GM19328 (cell line): ENCODE results near the gene TREML2.

Experiments used
- ATAC-seq: cut with Tn5 transposase; IDR thresholded peaks from one replicate; pipeline ENCODE4 v1.9.1; 2021; ENCODE audit warnings: mild to moderate bottlenecking, moderate library complexity; ENCODE audit not compliant: unreplicated experiment

Gene TREML2

DNA sequence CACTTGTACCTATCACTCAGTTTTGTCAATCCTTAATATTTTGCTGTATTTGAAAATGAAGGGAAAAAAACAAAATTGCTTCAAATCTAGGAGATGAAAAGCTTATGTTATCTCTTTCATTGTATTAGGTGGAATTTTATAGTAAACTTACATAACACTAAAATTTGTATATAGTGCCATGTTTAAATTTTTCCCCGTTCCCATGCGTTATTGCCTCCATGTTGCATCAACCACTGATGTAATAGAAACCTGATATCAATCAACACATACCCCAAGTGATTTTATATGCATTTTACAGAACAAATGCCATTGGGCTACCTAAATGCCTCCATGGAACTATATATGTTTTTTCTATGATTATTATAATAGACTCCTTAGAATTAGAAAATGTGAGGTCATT, 23.3 kb downstream of the TREML2 start:
- no peak for ATAC-seq

DNA sequence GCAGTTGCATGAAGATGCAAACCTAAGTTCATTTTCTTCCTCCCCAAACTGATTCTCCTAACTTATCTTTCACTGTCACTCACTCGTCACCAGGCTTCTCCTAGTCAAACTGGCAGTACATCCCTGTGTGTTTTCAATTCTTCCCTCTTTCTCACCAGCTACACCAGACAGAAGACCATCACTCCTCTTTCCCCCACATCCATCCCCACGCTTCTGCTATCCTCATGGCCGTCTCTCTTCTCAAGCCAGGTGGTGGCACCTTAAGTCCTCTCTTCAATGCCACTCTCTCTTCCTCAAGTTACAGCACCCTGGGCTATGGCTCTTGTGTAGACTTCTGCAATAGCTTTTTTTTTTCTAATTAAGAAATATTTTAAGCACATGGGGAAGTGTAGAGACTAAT, 23.7 kb downstream of the TREML2 start:
- ATAC-seq = no peak

DNA sequence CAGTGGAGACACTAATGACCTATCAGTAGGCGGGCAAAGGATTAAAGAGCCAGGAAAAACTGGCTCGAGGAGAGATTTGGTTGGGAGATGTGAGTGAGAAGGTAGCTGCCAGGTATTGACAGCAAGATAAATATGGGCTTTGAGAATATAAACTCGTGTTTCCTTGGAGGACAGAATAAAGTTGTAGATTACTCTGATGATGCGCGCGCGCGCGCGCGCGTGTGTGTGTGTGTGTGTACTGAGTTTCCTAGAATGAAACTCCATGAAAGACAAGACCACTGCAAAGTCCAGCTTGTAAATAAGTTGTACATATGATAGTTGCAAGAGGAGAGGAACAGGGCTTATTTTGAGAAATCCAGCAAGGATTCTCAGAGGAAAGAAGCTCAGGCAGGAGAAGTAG, 24.8 kb downstream of the TREML2 start:
- no peak for ATAC-seq

DNA sequence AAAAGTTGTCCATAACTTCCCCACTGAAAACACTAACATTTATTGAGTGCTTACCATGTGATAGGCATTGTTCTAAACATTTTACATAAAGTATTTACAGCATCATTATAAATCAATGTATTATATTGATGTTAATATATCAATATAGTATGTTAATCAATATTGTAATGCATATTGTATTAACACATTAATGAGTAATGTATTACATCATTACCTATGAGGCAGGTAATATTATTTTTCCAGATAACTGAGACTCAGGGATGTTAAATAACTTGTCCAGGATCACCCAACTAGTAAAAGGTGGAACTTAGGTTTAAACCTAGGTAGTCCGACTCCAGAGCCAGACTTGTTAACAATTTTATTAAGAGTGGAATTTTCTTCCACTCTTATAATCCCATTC, 25.9 kb downstream of the TREML2 start:
- no peak for ATAC-seq

DNA sequence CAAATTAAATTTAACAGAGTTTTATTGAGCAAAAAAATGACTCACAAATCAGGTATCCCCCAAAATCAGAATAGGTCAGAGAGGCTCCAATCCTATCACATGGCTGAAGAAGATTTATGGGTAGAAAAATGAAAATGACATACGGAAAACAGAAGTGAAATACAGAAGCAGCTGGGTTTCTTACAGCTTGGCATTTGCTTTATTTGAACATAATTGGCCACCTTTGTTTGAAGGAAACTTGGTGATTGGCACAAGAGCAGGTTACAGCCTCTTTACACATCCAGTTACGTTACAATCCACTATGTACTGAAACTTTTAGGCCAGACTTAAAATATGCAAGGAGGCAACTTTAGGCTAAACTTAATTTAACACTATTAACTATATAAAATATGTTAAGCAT, 26.3 kb downstream of the TREML2 start:
- ATAC-seq = no peak

DNA sequence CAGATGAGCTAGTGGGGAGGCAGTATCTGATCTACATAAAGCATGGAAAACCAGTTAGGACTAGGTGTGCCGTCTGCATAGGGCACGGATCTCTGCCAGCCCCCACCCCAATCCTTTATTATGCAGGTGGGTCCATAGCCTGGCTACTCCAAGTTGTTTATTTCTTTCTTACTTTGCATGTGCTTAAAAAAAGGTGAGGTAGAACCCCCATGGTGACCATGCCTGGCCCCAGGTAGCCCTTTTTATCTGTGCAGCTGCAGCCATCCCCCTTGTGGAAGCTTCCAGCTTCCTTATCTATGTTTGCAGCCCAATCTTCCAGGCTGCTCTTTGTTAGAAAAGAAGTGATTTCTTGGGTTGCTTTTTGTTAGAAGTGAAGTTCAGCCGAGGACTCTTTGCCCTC, 29.0 kb downstream of the TREML2 start:
- ATAC-seq = no peak

DNA sequence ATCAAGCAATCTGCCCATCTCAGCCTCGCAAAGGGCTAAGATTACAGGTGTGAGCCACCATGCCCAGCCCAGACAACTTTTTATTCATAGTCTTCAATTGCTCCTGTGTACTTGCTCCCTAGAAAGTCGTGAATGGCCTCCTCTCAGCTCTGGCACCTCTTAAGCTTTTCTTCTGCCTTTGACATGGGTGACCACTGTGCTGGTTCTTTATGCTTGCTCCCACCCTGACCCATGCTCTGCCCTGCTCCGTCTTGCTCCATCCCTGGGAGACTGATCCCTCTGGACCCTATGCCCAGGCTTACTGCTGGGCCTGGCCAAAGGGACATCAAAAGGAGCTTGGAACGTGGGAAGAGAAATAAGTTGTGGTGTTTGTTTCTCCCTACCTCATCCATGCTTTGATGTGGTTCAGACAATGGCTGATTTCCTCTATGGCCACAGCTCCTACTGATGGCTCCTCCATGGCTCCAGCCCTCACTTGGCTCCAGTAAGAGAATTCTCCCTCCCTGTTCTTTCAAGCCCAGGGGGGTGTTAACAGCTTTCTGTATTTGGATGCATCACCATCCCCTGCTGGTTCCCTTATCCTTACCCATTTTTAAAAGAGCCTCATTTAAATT, 30.3 kb downstream of the TREML2 start:
- no peak for ATAC-seq

DNA sequence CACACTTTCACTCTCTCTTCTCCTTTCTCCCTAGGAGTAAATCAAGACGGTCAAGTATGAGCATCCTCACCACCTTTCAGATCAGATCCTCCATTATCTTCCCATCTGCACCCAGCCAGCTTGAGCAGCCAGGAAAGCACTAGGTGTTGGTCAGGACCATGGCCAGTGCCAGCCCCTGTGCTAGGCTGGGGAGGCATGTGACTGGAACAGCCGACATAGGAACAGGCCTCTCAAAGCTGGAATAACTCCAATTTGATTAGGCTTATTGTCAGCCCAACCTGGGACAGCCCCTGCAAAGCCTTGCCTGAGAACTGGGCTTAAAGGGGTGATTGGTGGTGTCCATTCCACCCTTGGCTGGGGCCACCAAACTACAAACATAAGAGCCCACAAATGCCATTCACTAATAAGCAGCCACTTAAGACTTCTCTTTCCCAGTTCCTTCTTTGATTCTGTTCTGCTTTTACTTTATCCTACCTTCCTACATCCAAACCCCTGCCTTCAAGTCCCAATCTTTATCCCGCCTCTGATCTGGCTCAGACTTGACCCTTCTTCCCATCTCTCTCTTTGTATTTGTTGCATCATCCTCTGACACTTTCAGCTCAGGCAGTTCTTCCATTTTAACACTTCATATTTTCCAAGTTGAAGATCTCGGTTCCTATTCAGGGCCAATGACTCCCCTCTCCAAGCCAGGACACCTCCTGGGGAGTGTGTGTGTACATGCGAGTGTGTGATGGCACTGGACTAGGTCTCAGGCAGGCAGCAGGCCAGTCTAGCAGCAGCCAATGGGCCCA, 33.6 kb downstream of the TREML2 start:
- ATAC-seq = no peak

DNA sequence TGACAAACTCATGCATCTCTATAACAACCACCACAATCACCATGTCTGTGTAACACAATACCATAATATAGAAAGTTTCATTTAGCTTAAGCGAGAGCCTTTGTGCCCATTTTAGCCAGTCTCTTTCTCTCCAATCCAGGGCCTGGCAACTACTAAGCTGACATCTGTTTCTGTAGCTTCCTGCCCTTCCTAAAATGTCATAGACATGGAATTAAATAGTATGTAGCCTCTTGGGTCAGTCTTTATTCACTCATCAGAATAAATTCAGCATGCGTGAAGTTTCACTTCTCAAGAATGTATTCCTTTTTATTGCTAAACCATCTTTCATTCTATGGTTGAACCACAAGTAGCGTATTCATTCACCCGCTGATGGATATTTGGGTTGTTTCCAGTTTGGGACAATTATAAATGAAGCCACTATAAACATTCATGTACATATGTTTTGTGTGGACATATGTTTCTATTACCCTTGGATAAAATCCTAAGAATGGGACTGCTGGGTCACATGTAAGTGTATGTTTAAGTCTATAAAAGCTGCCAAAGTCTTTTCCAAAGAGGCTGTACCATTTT, 36.3 kb downstream of the TREML2 start:
- ATAC-seq = no peak

DNA sequence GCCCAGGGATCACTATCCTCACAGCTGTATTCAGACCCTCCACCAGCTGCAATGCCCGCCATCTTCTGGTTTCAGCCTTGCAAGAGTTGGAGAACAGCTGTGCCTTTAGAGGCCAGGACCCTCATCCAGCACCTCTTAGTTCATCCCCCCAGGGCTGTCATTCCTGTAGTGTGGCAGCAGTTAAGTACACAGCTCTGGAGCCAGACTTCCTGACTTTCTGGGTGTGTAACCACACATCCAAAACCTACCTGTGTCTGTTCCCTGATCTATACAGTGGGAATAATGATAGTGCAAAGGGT, 37.6 kb downstream of the TREML2 start:
- ATAC-seq = no peak

DNA sequence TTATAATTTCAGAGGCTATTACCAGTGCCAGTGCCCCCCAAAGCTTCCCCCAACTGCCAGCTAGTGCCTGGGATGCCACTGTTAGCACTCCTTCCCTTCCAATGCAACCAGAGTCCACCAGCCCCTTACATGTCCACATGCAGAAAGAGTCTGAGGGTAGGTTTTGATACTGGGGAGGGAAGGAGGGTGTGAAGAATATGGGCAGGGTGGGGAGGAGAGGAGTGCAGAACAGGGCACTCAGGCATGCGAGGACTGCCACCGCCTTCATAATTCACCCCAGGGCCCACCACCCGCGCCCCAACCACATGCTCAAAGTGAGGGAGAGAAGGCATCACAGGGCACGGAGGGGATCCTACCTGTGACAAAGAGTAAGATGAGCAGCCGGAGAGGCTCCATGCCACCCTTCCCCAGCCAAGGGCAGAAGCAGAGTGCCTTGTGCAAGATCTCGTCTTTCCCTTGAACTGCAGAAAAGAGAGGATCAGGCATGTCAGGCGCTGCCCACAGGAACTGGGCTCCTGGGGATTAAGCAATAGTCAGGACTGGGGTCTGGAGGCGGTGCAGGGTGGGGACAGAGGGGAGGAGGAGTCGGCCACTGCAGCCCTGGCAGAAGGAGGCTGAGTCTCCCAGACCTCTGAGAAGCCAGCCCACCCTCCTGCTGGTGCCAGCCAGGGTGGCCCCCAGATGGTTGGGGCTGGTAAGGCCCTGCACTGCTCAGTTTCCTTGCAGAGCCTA, 38.1 kb downstream of the TREML2 start, which contains the start of gene TREM2:
TREM2 (minus strand) TSS at position 430 of the 732 bp plus-strand sequence; CDS start at position 396, 34 bp downstream.
- no peak for ATAC-seq

DNA sequence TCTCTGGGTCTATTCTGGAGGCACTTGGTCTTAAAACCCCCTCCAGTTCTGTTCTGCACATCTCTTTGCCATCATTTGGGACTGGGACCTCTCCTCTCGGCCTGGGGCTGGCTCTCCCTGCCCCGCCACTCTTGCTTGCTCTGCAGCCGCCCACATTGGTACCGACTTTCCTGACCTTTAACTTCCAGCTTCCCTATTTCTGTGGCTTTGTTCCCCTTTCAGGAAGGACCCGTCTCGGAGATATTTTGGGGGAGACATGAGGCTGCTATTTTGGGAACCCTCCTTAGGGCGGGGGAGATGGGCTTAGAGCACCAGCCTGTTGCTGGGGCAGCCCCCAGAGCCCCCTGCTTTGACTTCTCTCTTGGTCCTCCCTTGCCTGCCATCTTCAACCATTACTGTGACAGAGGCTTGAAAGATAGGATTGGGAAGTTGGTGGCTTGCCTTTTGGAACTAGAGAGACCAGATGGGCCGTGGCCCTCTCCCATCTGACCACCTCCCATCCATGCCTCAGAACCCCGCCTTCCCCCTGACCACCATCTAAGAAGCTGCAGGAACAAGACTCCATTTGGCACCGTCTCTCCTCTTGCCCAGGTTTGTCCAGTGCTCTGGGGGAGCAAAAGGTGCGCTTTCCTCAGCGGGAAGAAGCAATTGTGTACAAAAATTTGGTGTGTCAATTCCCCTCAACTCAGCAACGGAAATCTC, 38.9 kb downstream of the TREML2 start:
- no peak for ATAC-seq

DNA sequence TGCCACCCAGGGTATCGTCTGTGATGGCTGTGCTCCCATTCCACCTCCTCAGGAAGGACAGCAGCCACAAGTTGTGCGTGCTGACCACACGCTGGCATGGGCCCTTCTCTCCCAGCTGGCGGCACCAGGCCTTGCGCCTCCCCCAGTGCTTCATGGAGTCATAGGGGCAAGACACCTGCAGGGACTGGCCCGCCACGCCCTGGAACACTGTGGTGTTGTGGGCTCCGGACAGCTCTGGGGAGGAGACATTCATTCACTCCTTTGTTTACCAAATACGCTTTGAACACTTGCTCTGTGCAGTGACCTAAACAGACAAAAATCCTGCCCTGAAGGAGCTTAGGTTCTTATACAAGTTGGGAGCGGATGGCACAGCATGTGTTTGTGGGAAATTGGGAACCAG, 39.6 kb downstream of the TREML2 start:
- ATAC-seq = no peak

DNA sequence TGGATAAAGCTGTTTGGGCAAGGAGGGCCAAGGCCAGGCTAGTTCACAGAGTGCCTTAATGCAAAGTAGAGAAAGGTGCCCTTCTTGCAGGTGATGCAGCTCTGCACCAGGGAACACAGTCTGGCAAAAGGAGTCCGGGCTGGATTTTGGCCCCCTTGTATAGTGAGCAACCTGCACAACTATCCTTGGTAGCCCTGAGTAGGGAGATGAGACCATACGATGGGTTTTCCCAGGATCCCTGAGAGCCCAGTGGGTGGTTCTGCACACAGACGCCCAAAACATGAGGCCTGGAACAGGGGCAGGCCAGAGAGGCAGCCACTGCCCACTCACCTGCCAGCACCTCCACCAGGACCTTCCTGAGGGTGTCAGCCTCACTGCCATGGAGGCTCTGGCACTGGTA, 40.0 kb downstream of the TREML2 start:
- ATAC-seq = no peak

DNA sequence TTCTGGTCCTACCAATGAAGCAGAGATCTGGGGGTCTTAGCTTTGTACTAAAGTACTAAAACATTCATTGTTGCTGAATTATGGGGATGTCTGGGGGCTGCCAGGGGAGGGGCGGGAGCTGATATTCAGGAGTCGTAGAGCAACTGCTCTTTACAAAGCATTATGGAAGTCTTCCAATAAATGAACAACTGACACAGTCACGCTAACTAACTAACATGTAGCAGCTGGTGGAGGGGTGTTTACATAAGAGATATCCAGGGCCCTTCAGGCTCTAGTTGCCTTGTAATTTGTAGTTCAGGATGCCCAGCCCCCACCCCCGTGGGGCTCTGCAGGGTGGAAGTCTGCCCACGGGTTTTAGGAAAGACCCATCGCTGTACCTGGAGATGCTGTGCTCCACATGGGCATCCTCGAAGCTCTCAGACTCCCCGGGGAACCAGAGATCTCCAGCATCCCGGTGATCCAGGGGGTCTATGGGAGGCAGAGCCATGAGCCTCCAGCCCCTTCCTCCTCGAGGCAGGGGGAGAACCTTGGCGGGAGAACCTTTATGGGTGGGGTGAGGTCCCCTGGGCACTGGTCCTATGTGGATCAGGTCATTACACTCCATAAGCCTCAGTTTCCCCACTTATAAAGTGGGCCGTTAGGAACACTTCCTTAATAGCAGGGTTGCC, 41.4 kb downstream of the TREML2 start:
- ATAC-seq = no peak

DNA sequence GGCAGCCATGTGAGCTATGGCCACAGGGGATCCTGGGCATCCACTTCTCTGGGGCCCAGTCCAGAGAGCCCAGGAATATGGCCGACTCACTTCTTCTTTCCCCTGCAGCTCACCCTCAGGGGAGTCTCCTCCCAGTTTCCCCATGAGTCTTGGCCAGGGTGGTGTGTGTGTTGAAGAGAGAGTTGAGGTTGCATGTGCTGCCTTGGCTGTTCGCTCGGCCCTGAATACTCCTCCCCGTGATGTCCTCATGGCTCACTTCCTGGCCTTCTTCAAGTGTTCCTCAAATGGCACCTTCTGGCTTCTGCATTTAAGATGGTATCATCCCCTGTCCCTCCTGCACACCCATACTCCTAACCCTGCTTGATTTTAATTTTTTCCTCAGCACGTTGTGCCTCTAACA, 43.6 kb downstream of the TREML2 start:
- ATAC-seq = no peak

DNA sequence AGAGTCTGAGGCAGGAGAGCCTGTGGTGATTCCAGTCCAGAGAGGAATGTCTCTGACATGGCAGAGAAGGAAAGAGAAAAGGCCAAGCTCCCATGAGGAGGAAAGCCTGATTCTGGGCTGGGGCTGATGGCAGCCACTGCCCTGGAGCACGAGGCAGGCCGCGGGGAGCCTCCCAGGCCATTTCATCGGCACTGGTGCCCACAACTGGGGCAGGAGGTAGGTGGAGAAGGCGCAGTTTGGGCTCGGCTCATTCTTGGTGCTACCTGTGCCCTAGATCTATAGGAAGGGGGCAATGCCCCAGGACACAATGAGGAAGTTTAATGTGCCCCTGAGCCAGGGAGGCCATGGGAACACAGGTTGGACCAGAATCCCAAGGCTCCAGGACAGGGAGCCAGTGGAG, 44.2 kb downstream of the TREML2 start:
- no peak for ATAC-seq

DNA sequence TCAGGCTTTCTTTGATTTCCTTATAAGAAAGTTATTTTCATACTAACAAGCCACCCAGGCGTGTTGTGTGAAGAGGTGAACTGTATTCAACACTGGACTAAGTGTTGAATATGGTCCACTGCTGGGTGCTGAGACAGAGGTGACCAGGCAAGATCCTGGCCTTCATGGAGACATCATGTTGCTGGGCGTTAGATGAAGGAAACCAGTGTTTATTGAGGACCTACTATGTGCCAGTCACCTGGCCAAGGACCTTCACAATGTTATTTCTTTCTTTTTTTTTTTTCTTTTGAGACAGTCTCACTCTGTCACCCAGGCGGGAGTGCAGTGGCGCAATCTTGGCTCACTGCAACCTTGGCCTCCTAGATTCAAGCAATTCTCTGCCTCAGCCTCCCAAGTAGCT, 44.9 kb downstream of the TREML2 start:
- ATAC-seq = no peak

DNA sequence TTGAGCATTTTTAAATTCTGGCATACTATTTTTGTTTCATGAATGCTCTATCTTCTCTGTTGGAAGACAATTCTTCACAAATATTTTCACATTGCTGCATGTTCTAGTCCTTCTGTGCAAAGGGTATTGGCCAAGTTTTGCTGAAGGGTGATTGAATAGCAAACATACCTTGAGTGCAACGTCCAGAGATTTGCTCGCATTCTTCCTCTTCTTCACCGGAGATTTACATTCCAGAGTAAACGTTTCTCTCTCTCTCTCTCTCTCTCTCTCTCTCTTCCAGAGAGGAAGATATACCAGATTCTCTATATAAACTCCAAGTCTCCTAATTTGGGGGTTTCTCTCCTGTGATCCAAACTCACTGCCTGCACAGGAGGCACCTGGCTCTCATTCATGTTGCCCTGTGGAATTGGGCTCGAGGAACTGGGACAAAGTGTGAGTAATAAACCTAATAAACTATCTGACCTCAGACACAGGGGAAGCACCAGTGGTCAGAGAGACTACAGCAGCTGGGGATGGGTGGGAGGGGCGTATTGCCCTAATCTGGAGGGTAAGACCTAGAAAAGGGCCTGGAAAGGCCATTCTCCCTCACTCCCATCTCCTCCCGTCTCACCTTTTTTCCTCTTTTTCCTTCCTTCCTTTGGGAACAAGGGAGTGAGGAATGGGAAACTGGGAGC, 45.7 kb downstream of the TREML2 start:
- no peak for ATAC-seq

DNA sequence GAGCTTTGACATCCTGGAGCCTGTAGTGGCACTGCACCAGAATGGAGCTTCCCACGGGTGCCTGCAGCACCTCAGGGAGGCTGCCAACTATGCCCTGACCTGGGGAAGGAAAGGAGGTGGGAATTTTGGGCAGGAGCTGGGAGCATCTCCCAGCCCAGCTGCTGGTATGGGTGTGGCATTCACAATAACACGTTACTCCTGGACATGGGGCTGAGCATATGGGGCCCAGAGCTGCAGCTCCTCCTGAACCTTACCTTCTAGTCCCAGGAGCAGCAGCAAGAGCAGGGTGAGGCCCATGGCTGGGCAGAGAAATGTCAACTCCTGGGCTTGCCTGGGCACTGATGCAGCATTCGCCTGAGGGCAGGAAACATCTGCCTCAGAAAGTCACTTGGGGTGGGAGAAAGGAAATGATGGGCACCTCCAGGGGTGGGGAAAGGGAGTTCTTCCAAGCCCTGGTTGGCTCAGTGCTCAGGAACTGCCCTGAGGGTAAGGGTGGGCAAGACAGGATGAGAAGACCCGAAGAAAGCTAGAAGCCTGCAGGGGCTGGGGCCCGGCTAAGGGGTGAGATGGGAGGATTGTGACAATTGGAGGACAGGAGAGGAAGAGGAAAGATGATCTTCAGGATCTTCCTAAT, 46.8 kb downstream of the TREML2 start, which contains the start of gene TREML1:
TREML1 (minus strand) TSS at position 356 of the 634 bp plus-strand sequence; CDS start at position 297, 59 bp downstream.
- no peak for ATAC-seq
